Endodermal cell (in vitro differentiated cells): Measurements from ENCODE around the gene GRAP2. TPM values are rescaled to one million over a fixed set of nuclear protein-coding genes. Genes with fewer than 3 reads are reported as not detected.

Experiments
- DNase-seq: peaks from one replicate; pipeline ENCODE4 v3.0.0-alpha.2; 2017
- H3K27ac ChIP-seq: 2 replicates; pipeline ENCODE4 v1.5.1; 2013; ENCODE audit warnings: mild to moderate bottlenecking, low read depth, low read length, moderate library complexity
- H3K27me3 ChIP-seq: 2 replicates; pipeline ENCODE4 v1.6.1; 2013; ENCODE audit warnings: mild to moderate bottlenecking, low read length, moderate library complexity; ENCODE audit not compliant: insufficient read depth, control insufficient read depth, poor library complexity, severe bottlenecking
- H3K36me3 ChIP-seq: 2 replicates; pipeline ENCODE4 v1.7.0; 2013; ENCODE audit warnings: mild to moderate bottlenecking, low read length, moderate library complexity; ENCODE audit not compliant: control insufficient read depth, insufficient read depth
- H3K4me1 ChIP-seq: one replicate; pipeline ENCODE4 v1.7.0; 2013; ENCODE audit warnings: low read length; ENCODE audit not compliant: control insufficient read depth, insufficient read depth
- H3K4me3 ChIP-seq: 2 replicates; pipeline ENCODE4 v1.5.1; 2013; ENCODE audit warnings: mild to moderate bottlenecking, low read length, moderate library complexity
- H3K9ac ChIP-seq: 2 replicates; pipeline ENCODE4 v1.6.1; 2013; ENCODE audit warnings: mild to moderate bottlenecking, low read length, moderate library complexity; ENCODE audit not compliant: poor library complexity, severe bottlenecking; ENCODE audit errors: extremely low read depth
- H3K9me3 ChIP-seq: 2 replicates; pipeline ENCODE4 v1.6.1; 2013; ENCODE audit warnings: mild to moderate bottlenecking, low read length, moderate library complexity; ENCODE audit not compliant: control insufficient read depth
- H3K27ac Mint-ChIP-seq: 2 replicates; pipeline ENCODE4 v1.8.0; 2020; ENCODE audit warnings: mixed read lengths
- H3K27me3 Mint-ChIP-seq: 2 replicates; pipeline ENCODE4 v1.8.0; 2021; ENCODE audit warnings: mild to moderate bottlenecking, mixed read lengths; ENCODE audit not compliant: insufficient read depth
- H3K36me3 Mint-ChIP-seq: 2 replicates; pipeline ENCODE4 v1.8.0; 2020; ENCODE audit warnings: low read depth, mixed read lengths
- H3K4me1 Mint-ChIP-seq: 2 replicates; pipeline ENCODE4 v1.8.0; 2020; ENCODE audit warnings: mixed read lengths
- H3K4me3 Mint-ChIP-seq: 2 replicates; pipeline ENCODE4 v1.8.0; 2020; ENCODE audit warnings: mild to moderate bottlenecking, moderate library complexity, mixed read lengths
- H3K9me3 Mint-ChIP-seq: 2 replicates; pipeline ENCODE4 v1.8.0; 2020; ENCODE audit warnings: mild to moderate bottlenecking, mixed read lengths
- WGBS, 2 experiments: methylation state at CpG; one replicate each; pipeline versions ENCODE4 v1.1.5 to v1.1.7; 2013; ENCODE audit warnings: missing lambda C conversion rate in 2 of 2, mixed read lengths in 1 of 2; ENCODE audit not compliant: insufficient coverage in 1 of 2, insufficient read length in 1 of 2; 5-methylcytosine and 5-hydroxymethylcytosine counted together
- total RNA-seq, 2 donors: library from RNA; stranded (reverse); fragmentation: NEBNext Ultra II Directional in 1 of 2; extraction: Animal tissue kit (Norgen Biotek cat#: 25700) in 1 of 2; gene quantifications; 2 replicates in 1 of 2; 3 replicates in 1 of 2; pipeline ENCODE4 v1.2.1, GENCODE V29; 2021
- TF ChIP-seq, protein P1 (sequence below): fragments of 200-600 bp; sonication (generic); conservative IDR thresholded peaks from 2 replicates; pipeline ENCODE4 v1.5.0; 2021; ENCODE audit warnings: antibody characterized with exemption, mild to moderate bottlenecking

Gene GRAP2
- total RNA-seq, 2 donors from 2014 or later, result 0.11 to 0.92 TPM

DNA sequence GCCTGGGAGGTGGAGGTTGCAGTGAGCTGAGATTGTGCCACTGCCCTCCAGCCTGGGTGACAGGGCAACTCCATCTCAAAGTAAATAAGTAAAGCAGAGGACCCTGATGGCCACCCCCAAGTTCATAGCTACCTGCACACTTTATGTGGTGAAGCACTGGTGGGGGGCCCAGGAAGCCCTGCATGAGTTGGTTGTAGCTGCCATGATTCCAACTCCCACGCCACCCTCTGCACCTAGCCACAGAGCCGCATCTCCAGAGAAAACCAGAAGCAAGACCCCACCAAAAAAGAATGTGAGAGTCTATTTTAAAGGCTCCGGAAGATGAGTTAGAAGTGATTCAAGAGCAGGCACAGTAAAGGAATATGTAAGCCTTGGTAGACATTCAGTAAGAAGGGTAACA is 38.9 kb downstream of the GRAP2 start:
- Mint-ChIP-seq H3K4me3 (no peak overlapping the region), H3K4me1 (peaks cover 62% of the 10 kb centered on the region), H3K36me3 (no peaks in the 10 kb centered on the region), H3K9me3 (no peaks in the 10 kb centered on the region), H3K27me3 (no peaks in the 10 kb centered on the region), H3K27ac (no peak overlapping the region)
- Histone ChIP-seq H3K36me3 (no peaks in the 10 kb centered on the region), H3K4me1 (peaks cover 12% of the 10 kb centered on the region), H3K9ac (no peak overlapping the region), H3K27me3 (no peaks in the 10 kb centered on the region), H3K9me3 (no peaks in the 10 kb centered on the region), H3K27ac (no peak overlapping the region), H3K4me3 (no peak overlapping the region)
- no peak for DNase-seq
- 92 to 95% methylated on average over 3 of the region's 3 CpGs for WGBS, 2 experiments
- TF ChIP-seq, protein P1, sequence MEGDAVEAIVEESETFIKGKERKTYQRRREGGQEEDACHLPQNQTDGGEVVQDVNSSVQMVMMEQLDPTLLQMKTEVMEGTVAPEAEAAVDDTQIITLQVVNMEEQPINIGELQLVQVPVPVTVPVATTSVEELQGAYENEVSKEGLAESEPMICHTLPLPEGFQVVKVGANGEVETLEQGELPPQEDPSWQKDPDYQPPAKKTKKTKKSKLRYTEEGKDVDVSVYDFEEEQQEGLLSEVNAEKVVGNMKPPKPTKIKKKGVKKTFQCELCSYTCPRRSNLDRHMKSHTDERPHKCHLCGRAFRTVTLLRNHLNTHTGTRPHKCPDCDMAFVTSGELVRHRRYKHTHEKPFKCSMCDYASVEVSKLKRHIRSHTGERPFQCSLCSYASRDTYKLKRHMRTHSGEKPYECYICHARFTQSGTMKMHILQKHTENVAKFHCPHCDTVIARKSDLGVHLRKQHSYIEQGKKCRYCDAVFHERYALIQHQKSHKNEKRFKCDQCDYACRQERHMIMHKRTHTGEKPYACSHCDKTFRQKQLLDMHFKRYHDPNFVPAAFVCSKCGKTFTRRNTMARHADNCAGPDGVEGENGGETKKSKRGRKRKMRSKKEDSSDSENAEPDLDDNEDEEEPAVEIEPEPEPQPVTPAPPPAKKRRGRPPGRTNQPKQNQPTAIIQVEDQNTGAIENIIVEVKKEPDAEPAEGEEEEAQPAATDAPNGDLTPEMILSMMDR, result no peak

DNA sequence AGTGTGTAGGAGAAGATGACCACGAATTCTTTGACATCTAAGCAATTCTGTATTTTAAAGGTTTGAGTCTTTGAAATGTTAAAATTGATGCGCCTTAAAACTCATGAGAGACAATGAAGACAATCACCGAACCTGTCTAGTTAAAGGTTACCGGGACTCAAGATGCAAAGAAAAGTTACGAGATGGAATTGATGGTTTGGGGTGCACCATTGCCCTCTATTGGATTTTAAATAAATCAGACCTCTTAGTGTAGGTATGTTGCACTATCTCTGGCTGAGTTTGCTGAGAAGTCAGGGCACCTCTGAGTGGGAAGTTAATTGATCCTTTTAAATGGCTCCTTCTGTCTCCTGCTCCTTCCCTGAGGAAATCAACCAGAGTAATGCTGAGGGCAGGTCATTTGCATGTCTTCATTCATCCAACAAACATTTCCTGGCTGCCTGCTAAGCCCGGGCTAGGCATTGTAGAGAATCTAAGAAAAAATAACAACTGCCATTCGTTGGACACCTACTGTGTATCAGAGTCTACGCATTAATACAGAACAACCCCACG is 39.9 kb downstream of the GRAP2 start:
- Histone ChIP-seq H3K4me1 (peaks cover 14% of the 10 kb centered on the region), H3K9me3 (no peaks in the 10 kb centered on the region), H3K4me3 (no peak overlapping the region), H3K27me3 (no peaks in the 10 kb centered on the region), H3K27ac (no peak overlapping the region), H3K9ac (no peak overlapping the region), H3K36me3 (no peaks in the 10 kb centered on the region)
- Mint-ChIP-seq H3K27me3 (no peaks in the 10 kb centered on the region), H3K36me3 (no peaks in the 10 kb centered on the region), H3K9me3 (no peaks in the 10 kb centered on the region), H3K4me1 (peaks cover 65% of the 10 kb centered on the region), H3K27ac (peak overlapping the region; percentile 35), H3K4me3 (no peak overlapping the region)
- DNase-seq, result no peak
- TF ChIP-seq, protein P1, result no peak
- WGBS, 2 experiments, result 58 to 85% methylated on average over 3 to 9 of the region's 9 CpGs

DNA sequence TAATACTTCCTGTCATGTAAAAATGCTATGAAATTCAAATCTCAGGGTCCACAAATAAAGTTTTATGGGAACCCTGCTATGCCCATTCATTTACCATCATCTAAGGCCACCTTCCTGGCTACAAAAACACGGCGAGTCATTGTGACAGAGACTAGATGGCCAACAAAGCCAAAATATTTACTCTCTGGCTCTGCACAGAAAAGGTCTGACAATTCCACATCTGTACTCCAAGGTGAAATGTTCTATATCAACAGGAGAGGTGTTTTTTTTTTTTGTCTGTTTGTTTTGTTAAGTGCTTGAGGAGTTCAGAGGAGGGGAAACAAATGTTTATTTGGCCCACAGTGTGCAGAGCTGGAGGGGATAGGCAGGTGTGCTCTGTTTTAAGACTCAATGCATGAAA is 40.7 kb downstream of the GRAP2 start:
- Histone ChIP-seq H3K27me3 (no peaks in the 10 kb centered on the region), H3K36me3 (no peaks in the 10 kb centered on the region), H3K9me3 (no peaks in the 10 kb centered on the region), H3K4me3 (no peak overlapping the region), H3K9ac (no peak overlapping the region), H3K4me1 (peaks cover 17% of the 10 kb centered on the region), H3K27ac (no peak overlapping the region)
- Mint-ChIP-seq H3K27me3 (no peaks in the 10 kb centered on the region), H3K27ac (no peak overlapping the region), H3K9me3 (no peaks in the 10 kb centered on the region), H3K36me3 (no peaks in the 10 kb centered on the region), H3K4me1 (peaks cover 66% of the 10 kb centered on the region), H3K4me3 (no peak overlapping the region)
- TF ChIP-seq, protein P1, result no peak
- DNase-seq, result no peak
- WGBS, 2 experiments, result 94 to 100% methylated on average over 2 of the region's 2 CpGs
